ENCODE data around the gene ZCCHC14. TPM values are rescaled to one million over a fixed set of nuclear protein-coding genes. Genes with fewer than 3 reads are reported as not detected.

The ZCCHC14 gene
- total RNA-seq, 1 donor from 2014 or later, result 15.9 TPM

DNA sequence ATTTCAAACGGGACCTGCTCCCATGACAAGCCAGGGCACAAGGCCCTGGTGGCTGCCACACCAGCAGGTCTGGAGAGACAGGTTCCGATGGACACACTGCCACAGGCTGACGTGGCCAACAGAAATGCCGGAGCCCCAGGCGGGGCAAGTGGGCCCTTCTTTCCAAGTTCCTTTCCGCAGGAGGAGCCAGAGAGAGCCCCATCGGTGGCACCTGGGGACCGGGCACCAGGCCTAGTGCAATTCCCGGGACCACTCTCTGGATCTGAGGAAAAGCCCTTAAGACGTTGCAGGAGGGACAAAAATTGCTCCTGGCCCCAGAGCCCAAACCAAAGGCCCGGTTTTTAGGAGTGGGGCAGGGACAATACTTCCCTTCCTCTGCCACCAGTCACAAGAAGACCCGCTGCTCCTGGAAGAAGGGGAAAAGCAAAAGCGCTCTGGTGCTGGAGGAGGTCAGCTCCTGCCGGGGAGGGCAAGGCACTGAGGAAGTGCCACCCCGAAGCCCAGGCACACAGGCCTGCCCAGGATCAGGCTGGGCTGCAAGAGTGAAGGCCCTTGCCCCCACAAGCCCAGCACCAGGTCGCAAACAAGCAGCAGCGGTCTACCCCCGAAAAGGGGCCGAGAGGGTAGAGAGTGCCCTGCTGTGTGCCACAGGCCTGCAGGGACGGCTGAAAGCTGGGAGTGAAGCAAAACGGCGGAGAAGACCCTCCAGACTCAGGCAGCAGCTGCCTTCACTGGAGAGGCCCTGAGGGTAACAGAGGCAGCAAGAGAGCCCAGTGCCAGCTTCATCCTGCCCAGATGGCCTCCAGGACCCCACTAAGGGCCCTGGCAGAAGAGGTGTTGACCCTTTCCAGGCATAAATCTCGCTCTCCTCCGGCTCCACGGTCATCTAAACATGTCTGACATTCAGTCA lies 71.6 kb downstream of the ZCCHC14 start:
- intact Hi-C loops (cut with micrococcal nuclease), result loop anchor here (10.0 kb wide), 1 partner anchor 214 kb away; no protein-coding TSS in a partner anchor
- H3K27ac ChIP-seq (replicated peaks), result no peak overlapping the region

DNA sequence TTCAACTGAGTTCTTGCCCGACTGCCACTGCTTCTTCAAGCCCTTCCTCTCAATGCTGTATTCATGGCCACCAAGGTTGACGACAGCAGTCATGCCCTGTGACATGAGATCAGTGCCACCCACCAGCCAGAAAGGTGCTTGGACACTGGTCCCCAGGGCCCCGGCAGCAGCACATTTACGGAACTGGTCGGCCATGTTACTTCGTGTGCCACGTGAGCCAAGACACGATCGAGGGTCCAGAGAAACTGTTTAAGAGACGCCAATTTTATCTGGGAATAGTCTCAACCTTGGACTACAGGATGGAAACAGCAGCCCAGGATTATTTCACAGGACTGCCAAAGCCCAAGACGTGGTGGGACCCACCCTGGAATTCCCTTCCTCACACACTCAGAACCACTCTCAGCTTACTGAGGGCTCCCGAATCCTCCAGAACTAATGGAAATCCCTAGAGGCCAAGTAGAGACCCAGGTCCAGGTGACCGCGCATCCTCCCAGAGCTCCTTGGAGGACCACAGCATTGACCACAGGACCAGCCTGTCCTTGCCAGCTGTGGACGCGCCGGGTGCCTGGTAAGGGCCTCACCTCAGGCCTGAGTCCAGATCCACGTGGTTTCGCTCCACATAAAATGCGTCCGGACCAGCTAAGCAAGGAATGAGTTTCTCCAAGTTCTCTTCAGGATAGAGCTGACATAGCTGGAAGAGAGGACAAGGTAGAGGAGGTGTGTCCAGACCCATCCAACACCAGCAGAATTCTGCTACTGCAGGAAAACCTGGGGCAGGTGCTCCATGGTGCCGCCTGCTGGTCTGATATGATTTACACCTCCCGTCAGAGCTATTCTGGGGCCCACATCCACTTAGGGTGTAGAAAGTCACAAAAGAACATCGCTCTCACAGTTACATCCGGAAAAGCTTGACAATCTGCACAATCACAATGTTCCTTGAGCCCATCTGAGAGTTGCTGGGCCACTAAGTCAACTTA lies 72.5 kb downstream of the ZCCHC14 start:
- no peak for DNase-seq
- Histone ChIP-seq H3K4me1 (peaks cover 6% of the 10 kb centered on the region), H3K4me3 (no peak overlapping the region), H3K27ac (replicated peaks) (no peak overlapping the region), H3K27me3 (ENCODE audit: low read depth) (no peaks in the 10 kb centered on the region), H3K9me3 (replicated peaks) (no peaks in the 10 kb centered on the region), H3K36me3 (peaks cover 82% of the 10 kb centered on the region)
- intact Hi-C loops (cut with micrococcal nuclease), result loop anchor here (10.0 kb wide), 1 partner anchor 214 kb away; no protein-coding TSS in a partner anchor
- TF ChIP-seq CTCF (IDR thresholded peaks at IDR 0.05; ENCODE audit: borderline replicate concordance), result no peak

More for the DNA sequence above, 71.6 kb downstream of the ZCCHC14 start:
- no peak overlapping the region for H3K4me3 ChIP-seq
- H3K9me3 ChIP-seq (replicated peaks), result no peaks in the 10 kb centered on the region
- H3K27me3 ChIP-seq (ENCODE audit: low read depth), result no peaks in the 10 kb centered on the region
- peaks cover 10% of the 10 kb centered on the region for H3K4me1 ChIP-seq
- H3K36me3 ChIP-seq, result peaks cover 73% of the 10 kb centered on the region
- TF ChIP-seq CTCF (IDR thresholded peaks at IDR 0.05; ENCODE audit: borderline replicate concordance), result no peak
- DNase-seq, result no peak

DNA sequence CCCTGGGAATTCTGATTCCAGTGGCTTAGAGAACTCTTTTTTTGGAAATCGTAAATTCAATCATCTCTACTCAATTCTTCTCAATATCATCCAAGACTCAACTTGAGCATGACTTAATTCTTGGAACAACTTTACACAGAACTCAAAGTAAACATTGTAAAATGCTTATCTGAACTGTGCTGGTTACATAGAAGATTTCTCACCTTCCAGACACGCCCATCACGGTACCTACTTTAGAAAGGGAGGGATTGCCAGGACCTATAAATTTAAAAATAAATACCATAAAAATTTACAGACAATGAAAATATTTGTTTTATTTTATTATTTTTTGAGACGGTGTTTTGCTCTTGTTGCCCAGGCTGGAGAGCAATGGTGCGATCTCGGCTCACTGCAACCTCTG lies 74.2 kb downstream of the ZCCHC14 start:
- no peak for DNase-seq
- intact Hi-C loops (cut with micrococcal nuclease), result no loop called here
- peaks cover 94% of the 10 kb centered on the region for H3K36me3 ChIP-seq
- TF ChIP-seq CTCF (IDR thresholded peaks at IDR 0.05; ENCODE audit: borderline replicate concordance), result no peak
- H3K4me1 ChIP-seq, result peaks cover 6% of the 10 kb centered on the region
- H3K27me3 ChIP-seq (ENCODE audit: low read depth), result no peaks in the 10 kb centered on the region
- no peak overlapping the region for H3K4me3 ChIP-seq
- no peak overlapping the region for H3K27ac ChIP-seq (replicated peaks)
- no peaks in the 10 kb centered on the region for H3K9me3 ChIP-seq (replicated peaks)

GRCh38 chr16:87418216-87418615 lies 74.6 kb downstream of the ZCCHC14 start:
- no peaks in the 10 kb centered on the region for H3K27me3 ChIP-seq (ENCODE audit: low read depth)
- no peak for TF ChIP-seq CTCF (IDR thresholded peaks at IDR 0.05; ENCODE audit: borderline replicate concordance)
- no peak overlapping the region for H3K27ac ChIP-seq (replicated peaks)
- peak; percentile 1 for DNase-seq
- no peak overlapping the region for H3K4me3 ChIP-seq
- peaks cover 6% of the 10 kb centered on the region for H3K4me1 ChIP-seq
- H3K9me3 ChIP-seq (replicated peaks), result no peaks in the 10 kb centered on the region
- peaks cover 92% of the 10 kb centered on the region for H3K36me3 ChIP-seq
- intact Hi-C loops (cut with micrococcal nuclease), result no loop called here

DNA sequence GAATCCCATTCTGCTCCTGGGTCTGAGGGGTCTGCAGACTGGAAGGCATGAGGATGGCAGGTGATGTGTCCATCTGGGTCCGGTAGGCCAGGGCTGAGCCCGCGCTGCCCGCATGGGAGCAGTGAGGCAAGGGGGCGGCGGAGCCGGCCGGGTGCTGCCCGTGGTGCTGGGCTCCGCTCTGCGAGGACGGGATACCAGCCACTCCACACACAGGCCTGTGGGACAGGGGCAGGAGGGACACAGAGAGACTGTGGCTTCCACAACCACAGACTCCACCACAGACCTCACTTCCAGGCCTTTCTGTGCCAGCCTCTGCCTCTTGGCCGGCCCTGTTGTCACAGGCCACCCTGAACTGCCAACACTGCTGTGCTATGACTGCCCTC lies 75.3 kb downstream of the ZCCHC14 start:
- H3K9me3 ChIP-seq (replicated peaks), result no peaks in the 10 kb centered on the region
- H3K36me3 ChIP-seq, result peaks cover 92% of the 10 kb centered on the region
- H3K4me3 ChIP-seq, result no peak overlapping the region
- DNase-seq, result peak; percentile 10
- H3K4me1 ChIP-seq, result peaks cover 6% of the 10 kb centered on the region
- no peaks in the 10 kb centered on the region for H3K27me3 ChIP-seq (ENCODE audit: low read depth)
- TF ChIP-seq CTCF (IDR thresholded peaks at IDR 0.05; ENCODE audit: borderline replicate concordance), result no peak
- H3K27ac ChIP-seq (replicated peaks), result no peak overlapping the region
- intact Hi-C loops (cut with micrococcal nuclease), result no loop called here
